Upper lobe of left lung (tissue), 4 donors: Measurements from ENCODE around the gene ZNF777.

ENCODE experiments used
- CTCF ChIP-seq, 6 experiments: fragments of 450-650 bp in 4 of 6; fragments of 200-600 bp in 2 of 6; sonication (generic) in 2 of 6; IDR thresholded peaks; one replicate each; pipeline ENCODE4 v1.5.1; 2016 to 2019; ENCODE audit warnings: antibody characterized with exemption in 6 of 6
- POLR2A ChIP-seq, 4 donors: fragments of 450-650 bp; IDR thresholded peaks; one replicate each; pipeline ENCODE4 v1.5.1; 2016 to 2017; ENCODE audit warnings: antibody characterized with exemption in 4 of 4, mild to moderate bottlenecking in 2 of 4
- POLR2AphosphoS5 ChIP-seq, 2 donors: sonication (generic); formaldehyde crosslinking; IDR thresholded peaks; one replicate each; pipeline ENCODE4 v1.5.1; 2017; ENCODE audit warnings: antibody characterized with exemption in 2 of 2

- TF ChIP-seq CTCF (IDR thresholded peaks at IDR 0.05) (no peak), POLR2AphosphoS5 (IDR thresholded peaks at IDR 0.05) (no peak), POLR2A (IDR thresholded peaks at IDR 0.05) (no peak)
Observed at GRCh38 chr7:149463500-149464161, 2.8 kb upstream of the ZNF777 start.
